ENCODE measurements around the gene WDR7. TPM values are rescaled to one million over a fixed set of nuclear protein-coding genes. Genes with fewer than 3 reads are reported as not detected.

The WDR7 gene
- total and polyA plus RNA-seq, 4 experiments from 2014 or later = 22.3 to 50.8 (median 36.2) TPM

DNA sequence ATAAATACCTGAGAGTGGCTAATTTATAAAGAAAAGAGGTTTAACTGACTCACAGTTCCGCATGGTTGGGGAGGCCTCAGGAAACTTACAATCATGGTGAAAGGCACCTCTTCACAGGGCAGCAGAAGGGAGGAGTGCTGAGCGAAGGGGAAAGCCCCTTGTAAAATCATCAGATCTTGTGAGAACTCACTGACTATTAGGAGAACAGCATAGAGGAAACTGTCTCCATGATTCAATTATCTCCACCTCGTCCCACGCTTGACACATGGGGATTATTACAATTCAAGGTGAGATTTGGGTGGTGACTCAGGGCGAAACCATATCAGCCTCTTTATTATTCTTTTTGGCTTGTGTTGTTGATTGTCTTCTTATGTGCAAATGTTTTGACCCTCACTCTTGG is 76.2 kb downstream of the WDR7 start:
- no peaks in the 10 kb centered on the region for H3K27me3 ChIP-seq (ENCODE audit: insufficient read depth, low read length)
- DNase-seq = no peak
- H3K4me3 Mint-ChIP-seq = no peak overlapping the region
- no peak overlapping the region for H3K27ac Mint-ChIP-seq
- no peaks in the 10 kb centered on the region for H3K27me3 Mint-ChIP-seq
- H3K36me3 Mint-ChIP-seq = peaks cover 56 to 69% of the 10 kb centered on the region in 2 donors
- H3K36me3 ChIP-seq (ENCODE audit: insufficient read depth, low read length) = peaks cover 2% of the 10 kb centered on the region
- H3K4me1 ChIP-seq (ENCODE audit: insufficient read depth, low read length) = no peaks in the 10 kb centered on the region
- ChIA-PET CTCF (ENCODE audit: partially characterized antibody) (no interaction called here), POLR2A (ENCODE audit: partially characterized antibody) (no interaction called here)
- peaks cover 0 to 2% (median 0%) of the 10 kb centered on the region in 4 donors for H3K4me1 Mint-ChIP-seq
- intact Hi-C loops (cut with micrococcal nuclease) = no loop called here
- no peaks in the 10 kb centered on the region for H3K9me3 ChIP-seq (ENCODE audit: control insufficient read depth in 1 of 2, low read length in 2 of 2)
- peaks cover 0 to 2% (median 0%) of the 10 kb centered on the region in 8 donors for H3K9me3 Mint-ChIP-seq
- H3K4me3 ChIP-seq (ENCODE audit: low read length in 2 of 2) = no peak overlapping the region
- H3K27ac ChIP-seq (ENCODE audit: low read depth, low read length) = no peak overlapping the region

DNA sequence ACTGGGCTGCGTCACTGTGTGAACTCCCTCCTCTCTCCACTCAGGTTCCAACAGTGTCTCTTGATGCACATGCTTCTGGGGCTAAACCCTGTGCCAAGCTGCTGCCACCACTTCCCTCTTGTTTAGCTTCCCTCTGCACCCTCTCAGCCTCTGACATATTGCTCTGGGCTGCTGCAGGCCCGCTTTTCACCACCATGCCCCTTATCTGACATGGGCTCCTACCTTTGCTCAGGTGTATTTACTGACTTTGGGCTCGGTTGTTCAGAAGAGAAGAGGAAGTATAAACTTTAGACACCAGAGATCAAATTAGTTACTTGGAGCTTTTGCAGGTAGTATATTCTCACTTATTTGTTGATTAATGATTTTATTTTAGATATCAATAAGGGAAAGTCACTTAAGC is 77.6 kb downstream of the WDR7 start:
- Histone ChIP-seq H3K27ac (ENCODE audit: low read depth, low read length) (no peak overlapping the region), H3K9me3 (ENCODE audit: control insufficient read depth in 1 of 2, low read length in 2 of 2) (no peaks in the 10 kb centered on the region), H3K4me1 (ENCODE audit: insufficient read depth, low read length) (no peaks in the 10 kb centered on the region), H3K27me3 (ENCODE audit: insufficient read depth, low read length) (no peaks in the 10 kb centered on the region), H3K36me3 (ENCODE audit: insufficient read depth, low read length) (peaks cover 6% of the 10 kb centered on the region), H3K4me3 (ENCODE audit: low read length in 2 of 2) (no peak overlapping the region)
- intact Hi-C loops (cut with micrococcal nuclease) = no loop called here
- no peak overlapping the region for H3K4me3 Mint-ChIP-seq
- H3K9me3 Mint-ChIP-seq = peaks cover 0 to 2% (median 0%) of the 10 kb centered on the region in 8 donors
- no peaks in the 10 kb centered on the region for H3K27me3 Mint-ChIP-seq
- H3K4me1 Mint-ChIP-seq = peaks cover 0 to 2% (median under 1%) of the 10 kb centered on the region in 4 donors
- H3K27ac Mint-ChIP-seq = no peak overlapping the region
- ChIA-PET CTCF (ENCODE audit: partially characterized antibody) (no interaction called here), POLR2A (ENCODE audit: partially characterized antibody) (no interaction called here)
- H3K36me3 Mint-ChIP-seq = peaks cover 51 to 60% of the 10 kb centered on the region in 2 donors
- DNase-seq = no peak

- H3K27me3 Mint-ChIP-seq = no peaks in the 10 kb centered on the region
- Histone ChIP-seq H3K4me1 (ENCODE audit: insufficient read depth, low read length) (no peaks in the 10 kb centered on the region), H3K36me3 (ENCODE audit: insufficient read depth, low read length) (no peaks in the 10 kb centered on the region), H3K27ac (ENCODE audit: low read depth, low read length) (no peak overlapping the region), H3K4me3 (ENCODE audit: low read length in 2 of 2) (no peak overlapping the region), H3K27me3 (ENCODE audit: insufficient read depth, low read length) (no peaks in the 10 kb centered on the region), H3K9me3 (ENCODE audit: control insufficient read depth in 1 of 2, low read length in 2 of 2) (no peaks in the 10 kb centered on the region)
- H3K27ac Mint-ChIP-seq = no peak overlapping the region
- H3K9me3 Mint-ChIP-seq = no peaks in the 10 kb centered on the region
- peaks cover 24 to 38% of the 10 kb centered on the region in 2 donors for H3K36me3 Mint-ChIP-seq
- no peak for DNase-seq
- no peak overlapping the region for H3K4me3 Mint-ChIP-seq
- ChIA-PET CTCF (ENCODE audit: partially characterized antibody) (interaction anchor here (0.7 kb wide), 1 partner anchor 56 kb away, joined by 3 read pairs; no protein-coding TSS in a partner anchor), POLR2A (ENCODE audit: partially characterized antibody) (no interaction called here)
- intact Hi-C loops (cut with micrococcal nuclease) = no loop called here
- H3K4me1 Mint-ChIP-seq = peaks cover 0 to 8% (median 5%) of the 10 kb centered on the region in 4 donors
Measured at GRCh38 chr18:56738184-56738583, 87.0 kb downstream of the WDR7 start.

- H3K9me3 ChIP-seq (ENCODE audit: control insufficient read depth in 1 of 2, low read length in 2 of 2) = no peaks in the 10 kb centered on the region
- Mint-ChIP-seq H3K36me3 (peaks cover 14 to 27% of the 10 kb centered on the region in 2 donors), H3K4me3 (no peak overlapping the region), H3K4me1 (peaks cover 0 to 6% (median 4%) of the 10 kb centered on the region in 4 donors), H3K27ac (no peak overlapping the region), H3K27me3 (no peaks in the 10 kb centered on the region), H3K9me3 (no peaks in the 10 kb centered on the region)
- CTCF ChIA-PET (ENCODE audit: partially characterized antibody) = no interaction called here
- H3K27me3 ChIP-seq (ENCODE audit: insufficient read depth, low read length) = no peaks in the 10 kb centered on the region
- intact Hi-C loops (cut with micrococcal nuclease) = no loop called here
- H3K4me1 ChIP-seq (ENCODE audit: insufficient read depth, low read length) = no peaks in the 10 kb centered on the region
- POLR2A ChIA-PET (ENCODE audit: partially characterized antibody) = no interaction called here
- no peak for DNase-seq
- no peak overlapping the region for H3K27ac ChIP-seq (ENCODE audit: low read depth, low read length)
- H3K4me3 ChIP-seq (ENCODE audit: low read length in 2 of 2) = no peak overlapping the region
- no peaks in the 10 kb centered on the region for H3K36me3 ChIP-seq (ENCODE audit: insufficient read depth, low read length)
Measured at GRCh38 chr18:56739731-56740130, 88.6 kb downstream of the WDR7 start.

DNA sequence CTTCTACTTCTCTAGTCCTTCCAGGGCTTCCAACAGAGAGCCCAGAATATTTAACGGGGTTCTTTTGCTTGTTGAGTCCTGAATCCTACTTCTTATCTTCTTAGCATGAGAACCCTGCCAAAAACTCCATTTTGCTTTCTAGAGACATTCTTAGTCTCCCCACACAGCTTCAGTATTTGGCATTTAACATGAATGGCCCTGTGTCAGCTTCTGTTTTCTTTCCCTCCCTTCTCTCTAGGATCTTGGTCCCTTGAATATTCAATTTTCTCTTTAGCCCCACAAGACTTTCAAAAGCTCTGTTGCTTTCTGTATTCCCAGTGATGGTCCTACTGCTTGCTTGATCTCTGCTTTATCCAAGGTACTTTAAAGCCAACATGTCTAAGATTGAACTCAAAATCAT is 89.5 kb downstream of the WDR7 start:
- no peak overlapping the region for H3K27ac Mint-ChIP-seq
- Histone ChIP-seq H3K36me3 (ENCODE audit: insufficient read depth, low read length) (no peaks in the 10 kb centered on the region), H3K9me3 (ENCODE audit: control insufficient read depth in 1 of 2, low read length in 2 of 2) (no peaks in the 10 kb centered on the region), H3K27ac (ENCODE audit: low read depth, low read length) (no peak overlapping the region), H3K27me3 (ENCODE audit: insufficient read depth, low read length) (no peaks in the 10 kb centered on the region), H3K4me3 (ENCODE audit: low read length in 2 of 2) (no peak overlapping the region), H3K4me1 (ENCODE audit: insufficient read depth, low read length) (no peaks in the 10 kb centered on the region)
- no peaks in the 10 kb centered on the region for H3K27me3 Mint-ChIP-seq
- peaks cover 10 to 19% of the 10 kb centered on the region in 2 donors for H3K36me3 Mint-ChIP-seq
- H3K4me1 Mint-ChIP-seq = peaks cover 0 to 7% (median 4%) of the 10 kb centered on the region in 4 donors
- POLR2A ChIA-PET (ENCODE audit: partially characterized antibody) = no interaction called here
- DNase-seq = no peak
- intact Hi-C loops (cut with micrococcal nuclease) = no loop called here
- H3K9me3 Mint-ChIP-seq = no peaks in the 10 kb centered on the region
- H3K4me3 Mint-ChIP-seq = no peak overlapping the region
- CTCF ChIA-PET (ENCODE audit: partially characterized antibody) = no interaction called here

GRCh38 chr18:56741685-56742084 is 90.5 kb downstream of the WDR7 start:
- Mint-ChIP-seq H3K4me1 (peaks cover 4 to 13% (median 8%) of the 10 kb centered on the region in 4 donors), H3K27me3 (no peaks in the 10 kb centered on the region), H3K4me3 (no peak overlapping the region), H3K27ac (no peak overlapping the region), H3K36me3 (peaks cover 2 to 13% of the 10 kb centered on the region in 2 donors), H3K9me3 (no peaks in the 10 kb centered on the region)
- no peak overlapping the region for H3K4me3 ChIP-seq (ENCODE audit: low read length in 2 of 2)
- H3K27ac ChIP-seq (ENCODE audit: low read depth, low read length) = no peak overlapping the region
- intact Hi-C loops (cut with micrococcal nuclease) = no loop called here
- no peaks in the 10 kb centered on the region for H3K27me3 ChIP-seq (ENCODE audit: insufficient read depth, low read length)
- POLR2A ChIA-PET (ENCODE audit: partially characterized antibody) = no interaction called here
- CTCF ChIA-PET (ENCODE audit: partially characterized antibody) = no interaction called here
- H3K36me3 ChIP-seq (ENCODE audit: insufficient read depth, low read length) = no peaks in the 10 kb centered on the region
- DNase-seq = no peak
- H3K4me1 ChIP-seq (ENCODE audit: insufficient read depth, low read length) = peaks cover 6% of the 10 kb centered on the region
- H3K9me3 ChIP-seq (ENCODE audit: control insufficient read depth in 1 of 2, low read length in 2 of 2) = no peaks in the 10 kb centered on the region

DNA sequence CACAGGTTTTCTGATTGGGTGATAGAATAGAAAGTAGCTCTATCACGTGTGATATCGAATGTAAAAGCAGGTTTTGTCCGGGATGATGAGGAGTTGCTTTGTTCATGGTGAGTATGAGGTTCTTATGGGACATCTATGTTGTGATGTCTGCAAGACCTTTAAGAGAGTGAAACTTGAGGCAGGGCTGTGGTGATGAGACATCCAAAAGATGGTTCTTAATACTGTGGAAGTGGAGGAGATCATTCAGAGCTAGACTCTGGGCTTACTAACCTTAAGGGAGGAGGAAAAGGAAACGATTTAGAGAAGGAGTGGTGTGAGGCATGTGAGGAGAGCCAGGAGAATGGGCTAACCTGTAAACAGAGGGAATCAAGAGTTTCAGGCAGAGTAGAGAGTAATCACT is 92.0 kb downstream of the WDR7 start:
- Histone ChIP-seq H3K27ac (ENCODE audit: low read depth, low read length) (no peak overlapping the region), H3K27me3 (ENCODE audit: insufficient read depth, low read length) (no peaks in the 10 kb centered on the region), H3K36me3 (ENCODE audit: insufficient read depth, low read length) (no peaks in the 10 kb centered on the region), H3K4me1 (ENCODE audit: insufficient read depth, low read length) (peaks cover 14% of the 10 kb centered on the region), H3K4me3 (ENCODE audit: low read length in 2 of 2) (no peak overlapping the region), H3K9me3 (ENCODE audit: control insufficient read depth in 1 of 2, low read length in 2 of 2) (no peaks in the 10 kb centered on the region)
- ChIA-PET POLR2A (ENCODE audit: partially characterized antibody) (no interaction called here), CTCF (ENCODE audit: partially characterized antibody) (interaction anchor here (2.2 kb wide), 1 partner anchor 16 kb away, joined by 5 read pairs; no protein-coding TSS in a partner anchor)
- Mint-ChIP-seq H3K27ac (no peak overlapping the region), H3K36me3 (peaks cover 0 to 13% of the 10 kb centered on the region in 2 donors), H3K27me3 (no peaks in the 10 kb centered on the region), H3K4me1 (peaks cover 18 to 26% (median 18%) of the 10 kb centered on the region in 4 donors), H3K4me3 (no peak overlapping the region), H3K9me3 (no peaks in the 10 kb centered on the region)
- intact Hi-C loops (cut with micrococcal nuclease) = no loop called here
- DNase-seq = no peak
